Heart right ventricle (tissue), 16 donors: Measurements from ENCODE around the gene CRADD. TPM values are rescaled to one million over a fixed set of nuclear protein-coding genes. Genes with fewer than 3 reads are reported as not detected.

Experiments used
- ATAC-seq, 8 donors: fragments of 200-7000 bp; cut with Tn5 transposase; one replicate each; pipeline ENCODE4 v1.9.1; 2020; ENCODE audit warnings: mild to moderate bottlenecking in 8 of 8, moderate library complexity in 8 of 8, moderate number of reproducible peaks in 1 of 8
- DNase-seq, 2 donors: peaks; one replicate each; pipeline ENCODE4 v3.0.0-alpha.2; 2020
- H3K27ac ChIP-seq, 10 donors: fragments of 200-600 bp; sonication (generic) in 2 of 10; one replicate each; pipeline versions ENCODE4 v1.5.0 to v1.8.0; 2020 to 2022; ENCODE audit warnings: mild to moderate bottlenecking in 3 of 10
- H3K27me3 ChIP-seq, 7 donors: fragments of 200-600 bp; one replicate each; pipeline ENCODE4 v1.8.0; 2021 to 2022; ENCODE audit warnings: mild to moderate bottlenecking in 2 of 7
- H3K36me3 ChIP-seq, 9 donors: fragments of 200-600 bp; sonication (generic) in 1 of 9; one replicate each; pipeline versions ENCODE4 v1.5.0 to v1.8.0; 2020 to 2022; ENCODE audit warnings: mild to moderate bottlenecking in 2 of 9
- H3K4me1 ChIP-seq, 9 donors: fragments of 200-600 bp; sonication (generic) in 1 of 9; one replicate each; pipeline versions ENCODE4 v1.5.0 to v1.8.0; 2020 to 2022; ENCODE audit warnings: mild to moderate bottlenecking in 4 of 9
- H3K4me3 ChIP-seq, 10 donors: fragments of 200-600 bp; sonication (generic) in 2 of 10; one replicate each; pipeline versions ENCODE4 v1.5.0 to v1.8.0; 2020 to 2022; ENCODE audit warnings: mild to moderate bottlenecking in 7 of 10, moderate library complexity in 2 of 10
- H3K9me3 ChIP-seq, 11 donors: fragments of 200-600 bp in 10 of 11; sonication (generic) in 2 of 11; one replicate each; pipeline versions ENCODE4 v1.5.0 to v1.8.0; 2013 to 2022; ENCODE audit warnings: mild to moderate bottlenecking in 2 of 11, control low read depth in 1 of 11, moderate library complexity in 1 of 11
- CTCF ChIP-seq, 9 donors: fragments of 200-600 bp; sonication (generic) in 2 of 9; IDR thresholded peaks; one replicate each; pipeline versions ENCODE4 v1.5.0 to v1.8.0; 2021 to 2022; ENCODE audit warnings: antibody characterized with exemption in 9 of 9, mild to moderate bottlenecking in 5 of 9, moderate library complexity in 1 of 9
- WGBS, 2 donors: extraction: QIAGEN DNeasy Blood & Tissue Kit; methylation state at CpG; one replicate each; pipeline ENCODE4 v1.1.7; 2013; ENCODE audit warnings: inconsistent platforms in 1 of 2; 5-methylcytosine and 5-hydroxymethylcytosine counted together
- intact Hi-C, 10 donors: fragments of 100-400 bp; cut with DNase I; formaldehyde crosslinking; loops; one replicate each; pipeline versions ENCODE4 v1.11.1 to v1.14.2; 2022
- polyA plus RNA-seq, 2 donors: library from polyadenylated mRNA; stranded (reverse); fragments of 200-250 nt; gene quantifications; one replicate each; pipeline ENCODE4 v1.2.3, GENCODE V29; 2013
- total RNA-seq, 10 donors: library from RNA; stranded (reverse); fragmentation: NEBNext Ultra II Directional in 3 of 10; extraction: Animal tissue kit (Norgen Biotek cat#: 25700) in 3 of 10; gene quantifications; one replicate each; pipeline versions ENCODE4 v1.2.1 to v1.2.4, GENCODE V29; 2021 to 2023
- donor health status: Arrhythmogenic right ventricular cardiomyopathy.
- donor health status: ischemic (EF 13 %, LVEDD 7.1; RV severe dilation, severe dysfunction).
- donor health status: healthy with polysubstance abuse.
- donor health status: DM: no; HTN: yes; CAD: no.
- donor health status: DM: no; HTN: no; CAD: no.
- donor health status: ischemic (EF 25% LVEDD 6.9; RV normal size, moderate dysfunction).
- donor health status: ischemic (EF 25% LVEDD 5.7; RV mildly dilated, moderate dysfunction).
- donor health status: healthy.
- donor health status: DM: yes; HTN: yes; CAD: no.
- donor health status: Ischemic cardiomyopathy.
- donor health status: ischemic (EF 35%, LVEDD 5.7; RV mildly dilated, moderate dysfunction).
- donor health status: nonischemic (EF 11% LVEDD 7.7; RV severe dilation, severe dysfunction).
- donor health status: DM: yes; HTN: yes; CAD: no.
- donor health status: PGD.
- donor health status: ischemic (EF 29% LVEDD 5.4; RV normal size, mild dysfunction).
- donor health status: nonischemic (EF 23%, LVEDD 6.1; RV moderate dilation, normal function).

Gene CRADD
- total and polyA plus RNA-seq, 12 donors, result 5.0 to 80.1 (median 51.4) TPM

GRCh38 chr12:93670104-93670503, 7.1 kb upstream of the CRADD start:
- peaks cover 0 to 8% (median 0%) of the 10 kb centered on the region in 11 donors for H3K9me3 ChIP-seq
- H3K4me3 ChIP-seq, result no peak overlapping the region
- intact Hi-C loops, result loop anchor here in 6 of 10 donors (10.0 kb wide), 6 partner anchors 95 to 405 kb away; partner anchors contain the start of gene SOCS2 (in 1 of the 6)
- no peak for ATAC-seq
- no peaks in the 10 kb centered on the region for H3K27me3 ChIP-seq
- H3K36me3 ChIP-seq, result no peaks in the 10 kb centered on the region
- no peak for TF ChIP-seq CTCF (IDR thresholded peaks at IDR 0.05)
- 69 to 80% methylated on average over 4 of the region's 4 CpGs for WGBS, 2 donors
- no peak overlapping the region for H3K27ac ChIP-seq
- peaks cover 0 to 6% (median 0%) of the 10 kb centered on the region in 9 donors for H3K4me1 ChIP-seq
- no peak for DNase-seq

- no peak overlapping the region for H3K27ac ChIP-seq
- intact Hi-C loops, result loop anchor here in 6 of 10 donors (10.0 kb wide), 6 partner anchors 96 to 404 kb away; partner anchors contain the start of gene SOCS2 (in 1 of the 6)
- 86 to 91% methylated on average over 3 of the region's 3 CpGs for WGBS, 2 donors
Observed at GRCh38 chr12:93671044-93671443, 6.1 kb upstream of the CRADD start.

GRCh38 chr12:93673084-93673483, 4.1 kb upstream of the CRADD start:
- TF ChIP-seq CTCF (IDR thresholded peaks at IDR 0.05), result no peak
- DNase-seq, result no peak
- 22 to 33% methylated on average over 1 of the region's 1 CpG for WGBS, 2 donors
- no peak for ATAC-seq
- H3K4me3 ChIP-seq, result no peak overlapping the region
- H3K9me3 ChIP-seq, result peaks cover 0 to 8% (median 0%) of the 10 kb centered on the region in 11 donors
- H3K36me3 ChIP-seq, result no peaks in the 10 kb centered on the region
- H3K27me3 ChIP-seq, result no peaks in the 10 kb centered on the region
- no peak overlapping the region for H3K27ac ChIP-seq
- H3K4me1 ChIP-seq, result peaks cover 0 to 14% (median 7%) of the 10 kb centered on the region in 9 donors
- intact Hi-C loops, result loop anchor here in 6 of 10 donors (10.0 kb wide), 6 partner anchors 98 to 402 kb away; partner anchors contain the start of gene SOCS2 (in 1 of the 6)

More at GRCh38 chr12:93671044-93671443, 6.1 kb upstream of the CRADD start:
- Histone ChIP-seq H3K4me1 (peaks cover 0 to 6% (median 0%) of the 10 kb centered on the region in 9 donors), H3K36me3 (no peaks in the 10 kb centered on the region), H3K9me3 (peaks cover 0 to 8% (median 0%) of the 10 kb centered on the region in 11 donors), H3K4me3 (no peak overlapping the region), H3K27me3 (no peaks in the 10 kb centered on the region)
- DNase-seq (no peak), ATAC-seq (no peak)
- TF ChIP-seq CTCF (IDR thresholded peaks at IDR 0.05), result no peak

GRCh38 chr12:93674386-93674785, 2.8 kb upstream of the CRADD start:
- intact Hi-C loops, result loop anchor here in 6 of 10 donors (10.0 kb wide), 6 partner anchors 100 to 400 kb away; partner anchors contain the start of gene SOCS2 (in 1 of the 6)
- Histone ChIP-seq H3K27ac (no peak overlapping the region), H3K9me3 (peaks cover 0 to 5% (median 0%) of the 10 kb centered on the region in 11 donors), H3K4me3 (no peak overlapping the region), H3K4me1 (peaks cover 0 to 27% (median 19%) of the 10 kb centered on the region in 9 donors), H3K36me3 (peaks cover 0 to 4% (median 0%) of the 10 kb centered on the region in 9 donors), H3K27me3 (no peaks in the 10 kb centered on the region)
- DNase-seq (no peak), ATAC-seq (no peak)
- no peak for TF ChIP-seq CTCF (IDR thresholded peaks at IDR 0.05)
- WGBS, 2 donors, result 91 to 93% methylated on average over 6 of the region's 6 CpGs
